ENCODE data around the gene EHF. TPM values are rescaled to one million over a fixed set of nuclear protein-coding genes. Genes with fewer than 3 reads are reported as not detected.

EHF gene
- polyA plus RNA-seq, 6 donors from 2014 or later: not detected

DNA sequence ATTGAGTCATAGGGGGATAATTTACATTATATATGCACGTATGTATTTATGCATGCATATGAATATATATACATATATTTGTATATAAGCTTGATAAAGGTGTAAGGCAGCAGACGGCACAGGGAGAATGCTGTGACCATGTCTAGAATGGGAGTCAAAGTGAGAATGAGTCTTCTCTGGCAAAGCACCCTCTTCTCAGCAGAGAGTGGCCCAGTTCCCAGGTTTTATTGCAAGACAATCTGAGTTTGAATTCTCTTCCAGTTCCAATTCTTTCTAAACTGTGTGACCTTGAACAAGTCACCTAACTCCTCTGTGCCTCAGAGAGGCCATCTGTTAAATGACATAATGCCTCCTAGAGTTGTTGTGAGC is 13.8 kb downstream of the EHF start:
- Mint-ChIP-seq H3K9me3 (no peaks in the 10 kb centered on the region), H3K27ac (peak overlapping the region in 1 of 6 donors; percentile 96), H3K4me1 (peaks cover 7 to 10% (median 7%) of the 10 kb centered on the region in 3 donors), H3K36me3 (no peaks in the 10 kb centered on the region), H3K27me3 (peaks cover 0 to 4% (median 0%) of the 10 kb centered on the region in 3 donors), H3K4me3 (no peak overlapping the region)
- ATAC-seq (ENCODE audit: low read depth in 2 of 2) (no peak), DNase-seq (no peak)

DNA sequence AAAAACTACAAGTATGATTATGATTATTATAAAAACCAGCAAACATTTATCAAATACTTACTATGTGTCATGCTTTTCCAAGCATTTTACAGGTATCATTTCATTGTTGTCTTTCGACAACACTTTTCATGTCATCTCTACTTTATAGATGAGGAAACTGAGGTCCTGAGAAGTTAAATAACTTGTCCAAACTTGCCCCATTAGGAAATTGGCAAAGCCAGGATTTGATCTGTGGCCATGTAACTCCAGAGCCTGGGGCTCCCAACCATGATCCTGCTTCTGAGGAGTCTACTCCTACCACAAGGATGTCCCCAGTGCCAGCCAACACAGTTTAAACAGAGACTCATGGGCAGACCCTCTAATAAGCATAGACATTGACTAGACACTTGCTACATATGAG is 15.2 kb downstream of the EHF start:
- no peaks in the 10 kb centered on the region for H3K9me3 Mint-ChIP-seq

DNA sequence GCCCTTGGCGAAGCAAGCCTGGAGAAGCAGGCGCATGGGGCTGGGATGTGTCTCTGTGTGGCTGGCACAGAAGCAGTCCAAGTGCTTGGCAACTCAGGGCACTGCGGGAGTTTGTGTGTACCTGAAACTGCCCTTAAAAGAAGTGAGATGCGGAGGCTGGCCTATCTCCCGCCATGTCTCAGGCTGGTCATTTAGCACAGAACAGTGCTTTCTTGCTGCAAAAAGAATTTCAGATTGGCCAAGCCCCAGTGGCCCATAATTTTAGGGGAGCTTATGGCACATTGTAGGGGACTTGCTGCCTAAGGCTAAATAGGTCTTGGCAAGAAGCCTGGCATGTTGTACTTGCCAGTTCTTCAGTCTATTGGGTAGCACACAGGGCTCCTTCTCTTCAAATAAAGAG is 16.4 kb downstream of the EHF start:
- Mint-ChIP-seq H3K36me3 (no peaks in the 10 kb centered on the region), H3K27ac (no peak overlapping the region), H3K27me3 (peaks cover 0 to 7% (median 6%) of the 10 kb centered on the region in 3 donors), H3K4me1 (peaks cover 7 to 10% (median 7%) of the 10 kb centered on the region in 3 donors), H3K9me3 (no peaks in the 10 kb centered on the region), H3K4me3 (no peak overlapping the region)
- ATAC-seq (ENCODE audit: low read depth in 2 of 2) (no peak), DNase-seq (no peak)

More for the DNA sequence above, 15.2 kb downstream of the EHF start:
- Mint-ChIP-seq H3K27ac (no peak overlapping the region), H3K4me1 (peaks cover 7 to 10% (median 7%) of the 10 kb centered on the region in 3 donors), H3K27me3 (peaks cover 0 to 6% (median 6%) of the 10 kb centered on the region in 3 donors), H3K36me3 (no peaks in the 10 kb centered on the region), H3K4me3 (no peak overlapping the region)
- DNase-seq (no peak), ATAC-seq (ENCODE audit: low read depth in 2 of 2) (no peak)

DNA sequence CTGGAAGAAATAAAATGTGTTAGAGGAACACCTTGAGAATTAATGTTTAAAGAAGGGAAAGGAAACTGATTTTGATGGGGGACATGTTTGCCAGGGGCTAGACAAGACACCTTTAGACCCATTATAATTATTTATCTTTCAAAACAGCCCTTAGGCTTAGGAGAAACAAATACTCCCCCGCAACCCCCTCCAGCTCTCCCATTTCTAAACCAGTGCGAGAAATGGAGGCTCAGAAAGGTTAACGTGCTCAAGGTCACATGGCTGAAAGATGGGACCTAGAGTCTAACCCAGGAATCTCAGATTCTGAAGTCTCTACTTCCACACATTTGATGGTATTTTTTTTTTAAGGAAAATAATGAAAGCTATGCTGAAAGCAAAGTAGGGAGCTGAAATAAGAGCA is 18.0 kb downstream of the EHF start:
- H3K36me3 Mint-ChIP-seq: no peaks in the 10 kb centered on the region
- H3K4me1 Mint-ChIP-seq: peaks cover 6 to 9% (median 6%) of the 10 kb centered on the region in 3 donors
- DNase-seq (no peak), ATAC-seq (ENCODE audit: low read depth in 2 of 2) (no peak)
- peaks cover 0 to 7% (median 6%) of the 10 kb centered on the region in 3 donors for H3K27me3 Mint-ChIP-seq
- no peak overlapping the region for H3K4me3 Mint-ChIP-seq
- no peak overlapping the region for H3K27ac Mint-ChIP-seq
- H3K9me3 Mint-ChIP-seq: no peaks in the 10 kb centered on the region

DNA sequence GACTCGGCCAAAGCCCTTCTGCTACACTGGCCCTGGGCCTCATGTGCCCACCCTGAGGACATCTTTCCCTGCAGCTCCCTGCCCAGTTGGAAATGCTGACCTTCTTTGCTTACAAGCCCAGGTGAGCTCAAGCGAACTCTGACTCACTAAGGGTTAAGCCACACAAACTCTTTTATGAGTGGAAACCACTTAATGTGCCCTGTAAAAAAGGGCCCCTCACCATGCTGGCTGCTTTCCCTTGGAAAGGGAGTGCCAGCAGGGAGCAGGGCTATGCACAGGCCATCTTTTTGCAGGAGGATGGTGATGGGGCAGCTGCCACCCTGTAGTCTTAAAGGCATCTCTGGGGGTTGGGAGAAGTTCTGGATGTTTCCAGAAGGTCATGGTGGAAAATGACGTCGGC is 18.7 kb downstream of the EHF start:
- Mint-ChIP-seq H3K4me1 (peaks cover 0 to 2% (median 0%) of the 10 kb centered on the region in 3 donors), H3K36me3 (no peaks in the 10 kb centered on the region), H3K4me3 (no peak overlapping the region), H3K27me3 (peaks cover 0 to 7% (median 6%) of the 10 kb centered on the region in 3 donors), H3K27ac (no peak overlapping the region), H3K9me3 (no peaks in the 10 kb centered on the region)
- DNase-seq: no peak
- no peak for ATAC-seq (ENCODE audit: low read depth in 2 of 2)

DNA sequence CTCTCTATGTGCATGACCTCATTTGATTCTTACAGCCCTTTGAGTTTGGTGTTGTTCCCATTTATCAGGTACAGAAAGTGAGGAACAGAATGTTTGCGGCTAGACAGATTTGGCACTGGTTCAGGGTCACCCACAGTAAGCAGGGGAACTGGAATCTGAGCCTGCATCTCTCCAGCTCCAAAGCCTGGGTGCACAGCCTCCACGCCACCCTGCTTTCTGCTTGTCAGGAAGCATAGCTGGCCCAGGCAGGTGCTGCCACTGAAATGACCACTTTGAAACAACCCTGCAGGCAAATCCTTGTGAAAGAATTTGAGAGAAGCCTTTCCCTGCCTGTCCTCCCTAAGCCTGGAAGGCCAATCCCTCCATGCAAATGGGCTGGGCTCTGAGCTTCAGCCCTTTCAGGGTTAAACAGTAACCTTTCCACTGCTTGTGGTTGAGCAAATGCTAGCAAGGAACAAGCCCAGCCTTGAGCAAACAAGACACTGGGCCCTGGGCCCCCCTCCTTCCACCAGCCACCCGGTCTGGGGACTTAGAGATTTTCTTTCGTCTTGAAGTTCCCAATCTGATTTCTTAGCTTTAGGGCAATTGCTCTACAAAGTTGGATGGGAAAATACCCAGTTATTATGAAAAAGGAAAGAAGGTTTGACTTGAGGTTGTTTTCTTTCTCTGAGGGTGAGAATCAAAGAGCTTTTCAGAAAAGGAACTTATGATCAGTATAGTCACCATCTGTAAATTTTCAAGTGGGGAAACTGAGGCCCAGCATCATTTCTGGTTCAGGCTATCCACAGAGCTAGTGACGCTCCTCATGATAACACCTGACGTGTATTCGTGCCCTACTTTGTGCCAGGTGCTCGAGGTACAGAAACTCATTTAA is 19.4 kb downstream of the EHF start:
- ATAC-seq (ENCODE audit: low read depth in 2 of 2): no peak
- H3K36me3 Mint-ChIP-seq: no peaks in the 10 kb centered on the region
- peaks cover 0 to 7% (median 6%) of the 10 kb centered on the region in 3 donors for H3K27me3 Mint-ChIP-seq
- no peaks in the 10 kb centered on the region for H3K9me3 Mint-ChIP-seq
- H3K27ac Mint-ChIP-seq: no peak overlapping the region
- peak overlapping the region in 1 of 8 donors; percentile 6 for H3K4me3 Mint-ChIP-seq
- DNase-seq: no peak
- H3K4me1 Mint-ChIP-seq: no peaks in the 10 kb centered on the region

DNA sequence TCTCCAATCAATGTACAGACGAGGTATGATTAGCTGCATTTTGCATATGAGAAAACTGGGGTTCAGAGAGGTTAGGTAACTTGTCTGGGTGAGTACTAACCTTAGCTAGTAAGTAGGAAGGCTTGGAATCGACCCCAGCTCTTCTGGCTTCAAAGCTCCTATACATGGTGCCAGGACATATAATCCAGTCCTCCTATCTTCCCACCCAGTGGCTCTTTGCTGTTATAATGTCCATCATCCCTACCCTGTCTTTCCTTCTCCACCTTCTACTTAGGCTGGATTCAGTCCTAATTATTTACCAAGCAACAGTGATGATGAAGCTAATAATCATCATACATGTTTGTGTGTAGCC is 20.0 kb downstream of the EHF start:
- no peaks in the 10 kb centered on the region for H3K4me1 Mint-ChIP-seq
- ATAC-seq (ENCODE audit: low read depth in 2 of 2): no peak
- H3K9me3 Mint-ChIP-seq: peaks cover 0 to 3% (median 0%) of the 10 kb centered on the region in 7 donors
- no peaks in the 10 kb centered on the region for H3K36me3 Mint-ChIP-seq
- peaks cover 0 to 7% (median 6%) of the 10 kb centered on the region in 3 donors for H3K27me3 Mint-ChIP-seq
- no peak overlapping the region for H3K27ac Mint-ChIP-seq
- no peak for DNase-seq
- H3K4me3 Mint-ChIP-seq: no peak overlapping the region

DNA sequence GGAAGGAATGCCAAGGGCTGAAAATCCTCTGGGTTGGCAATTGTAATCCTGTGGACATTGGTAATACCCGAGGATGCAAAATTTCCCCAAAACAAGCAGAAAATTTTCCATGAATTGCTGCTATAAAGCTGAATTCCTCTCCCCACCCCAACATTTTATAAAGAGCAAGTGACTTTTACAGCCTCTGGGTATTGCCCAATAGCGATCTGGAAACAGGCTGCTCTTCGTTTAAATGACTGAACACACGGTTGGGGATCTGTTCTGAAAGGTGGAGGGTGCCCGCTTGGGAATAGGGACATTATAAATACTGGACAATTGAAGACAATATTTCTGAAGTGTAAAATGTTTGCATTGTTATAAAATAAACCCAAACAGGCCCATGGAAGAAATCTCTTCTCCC is 20.6 kb downstream of the EHF start:
- Mint-ChIP-seq H3K27me3 (peaks cover 0 to 7% (median 6%) of the 10 kb centered on the region in 3 donors), H3K36me3 (no peaks in the 10 kb centered on the region), H3K9me3 (peaks cover 0 to 4% (median 0%) of the 10 kb centered on the region in 7 donors), H3K4me1 (no peaks in the 10 kb centered on the region), H3K27ac (no peak overlapping the region), H3K4me3 (peak overlapping the region in 1 of 8 donors; percentile 23)
- ATAC-seq (ENCODE audit: low read depth in 2 of 2) (no peak), DNase-seq (no peak)

DNA sequence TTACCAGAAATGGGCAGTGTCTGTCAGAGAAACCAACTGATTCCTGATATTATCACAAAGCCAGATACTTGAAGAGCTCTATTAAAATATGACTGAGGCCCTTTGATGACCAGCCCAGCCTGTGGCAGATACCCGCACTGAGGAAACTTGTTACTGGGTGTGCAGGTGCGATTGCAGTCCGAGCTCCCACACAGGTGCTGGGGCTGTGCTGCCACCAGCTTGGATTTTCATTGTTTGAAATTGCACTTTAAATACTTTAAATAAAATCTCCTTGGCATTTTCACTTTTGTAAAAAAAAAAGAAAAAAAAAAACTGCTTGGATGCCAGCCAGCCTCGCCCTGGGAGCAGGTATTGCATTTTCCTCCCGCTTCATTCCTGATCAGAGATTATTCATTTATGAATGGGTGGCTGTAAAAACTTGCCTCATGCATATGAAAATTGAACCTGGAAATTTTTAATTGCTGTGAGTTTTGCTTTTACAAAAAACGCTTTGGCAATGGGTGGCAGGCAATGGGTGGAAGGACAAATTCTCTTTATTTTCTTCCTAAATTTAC is 21.2 kb downstream of the EHF start:
- peaks cover 0 to 4% (median 0%) of the 10 kb centered on the region in 7 donors for H3K9me3 Mint-ChIP-seq
- H3K27ac Mint-ChIP-seq: no peak overlapping the region
- no peak for ATAC-seq (ENCODE audit: low read depth in 2 of 2)
- no peaks in the 10 kb centered on the region for H3K36me3 Mint-ChIP-seq
- peaks cover 0 to 7% (median 6%) of the 10 kb centered on the region in 3 donors for H3K27me3 Mint-ChIP-seq
- no peak overlapping the region for H3K4me3 Mint-ChIP-seq
- H3K4me1 Mint-ChIP-seq: no peaks in the 10 kb centered on the region
- DNase-seq: no peak

DNA sequence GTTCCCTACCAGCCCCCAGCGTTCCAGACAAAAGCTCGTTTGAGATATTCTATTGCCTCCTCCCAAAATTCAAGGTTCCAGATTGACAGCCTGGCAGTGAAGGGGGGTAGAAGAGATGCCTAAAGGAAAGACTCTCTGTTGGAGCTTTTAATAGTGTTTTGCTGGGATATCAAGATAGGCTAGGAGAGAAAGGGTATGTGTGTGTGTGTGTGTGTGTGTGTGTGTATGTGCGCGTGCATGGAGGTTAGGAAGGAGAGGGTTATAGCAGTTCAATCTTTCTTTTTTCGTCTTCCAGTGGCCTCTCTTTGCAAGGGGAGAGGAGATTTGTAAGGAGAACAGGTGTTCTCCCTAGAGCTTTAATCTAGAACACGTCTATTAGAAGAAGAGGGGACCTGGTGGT is 22.0 kb downstream of the EHF start:
- no peaks in the 10 kb centered on the region for H3K4me1 Mint-ChIP-seq
- ATAC-seq (ENCODE audit: low read depth in 2 of 2) (no peak), DNase-seq (no peak)
- peaks cover 0 to 4% (median 0%) of the 10 kb centered on the region in 7 donors for H3K9me3 Mint-ChIP-seq
- H3K36me3 Mint-ChIP-seq: no peaks in the 10 kb centered on the region
- H3K27me3 Mint-ChIP-seq: peaks cover 0 to 7% (median 6%) of the 10 kb centered on the region in 3 donors
- H3K27ac Mint-ChIP-seq: no peak overlapping the region
- H3K4me3 Mint-ChIP-seq: no peak overlapping the region

DNA sequence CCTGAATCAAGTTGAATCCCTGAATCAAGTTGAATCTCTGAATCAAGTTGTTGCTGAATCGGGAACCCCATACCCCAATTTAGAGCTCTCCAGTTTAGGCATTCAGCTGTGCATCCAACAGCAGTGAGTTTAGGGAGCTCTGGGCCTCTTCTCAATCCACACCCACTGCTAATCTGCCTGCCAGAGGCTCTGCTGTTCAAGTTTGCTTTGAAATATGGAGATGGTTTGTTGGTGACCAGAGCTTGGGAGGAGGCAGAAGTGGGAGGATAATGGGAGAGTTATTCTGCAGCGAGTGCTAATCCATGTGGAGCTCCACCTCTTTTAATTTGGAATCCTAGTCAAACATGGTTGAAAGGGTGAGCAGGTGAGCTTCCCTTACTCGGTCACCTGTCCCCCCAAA is 22.4 kb downstream of the EHF start:
- no peak for DNase-seq
- ATAC-seq (ENCODE audit: low read depth in 2 of 2): no peak
- Mint-ChIP-seq H3K27me3 (peaks cover 0 to 7% (median 6%) of the 10 kb centered on the region in 3 donors), H3K36me3 (no peaks in the 10 kb centered on the region), H3K4me1 (no peaks in the 10 kb centered on the region), H3K4me3 (no peak overlapping the region), H3K9me3 (peaks cover 0 to 4% (median 0%) of the 10 kb centered on the region in 7 donors), H3K27ac (no peak overlapping the region)

DNA sequence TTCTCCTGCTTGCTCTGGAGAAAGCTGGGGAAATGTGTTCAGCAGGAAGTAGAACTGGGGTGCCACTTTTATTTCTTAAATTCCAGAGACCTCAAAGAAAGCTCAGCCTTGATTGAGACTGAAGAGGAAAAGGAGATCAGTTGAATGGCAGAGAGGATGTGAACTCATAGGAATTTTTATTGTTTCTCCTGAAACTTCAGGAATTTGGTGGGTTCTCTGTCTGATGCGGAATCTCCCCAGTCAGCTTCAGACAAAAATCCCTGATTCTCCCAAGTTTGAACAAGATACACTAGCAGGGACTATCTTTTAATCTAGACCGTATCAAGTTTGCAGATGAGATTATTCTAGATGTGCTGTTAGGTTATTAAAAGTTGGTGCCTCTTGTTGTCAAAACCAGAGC is 23.0 kb downstream of the EHF start:
- Mint-ChIP-seq H3K9me3 (peaks cover 0 to 4% (median 0%) of the 10 kb centered on the region in 7 donors), H3K27ac (no peak overlapping the region), H3K27me3 (peaks cover 0 to 7% (median 6%) of the 10 kb centered on the region in 3 donors), H3K36me3 (no peaks in the 10 kb centered on the region), H3K4me3 (no peak overlapping the region), H3K4me1 (no peaks in the 10 kb centered on the region)
- ATAC-seq (ENCODE audit: low read depth in 2 of 2) (no peak), DNase-seq (no peak)

DNA sequence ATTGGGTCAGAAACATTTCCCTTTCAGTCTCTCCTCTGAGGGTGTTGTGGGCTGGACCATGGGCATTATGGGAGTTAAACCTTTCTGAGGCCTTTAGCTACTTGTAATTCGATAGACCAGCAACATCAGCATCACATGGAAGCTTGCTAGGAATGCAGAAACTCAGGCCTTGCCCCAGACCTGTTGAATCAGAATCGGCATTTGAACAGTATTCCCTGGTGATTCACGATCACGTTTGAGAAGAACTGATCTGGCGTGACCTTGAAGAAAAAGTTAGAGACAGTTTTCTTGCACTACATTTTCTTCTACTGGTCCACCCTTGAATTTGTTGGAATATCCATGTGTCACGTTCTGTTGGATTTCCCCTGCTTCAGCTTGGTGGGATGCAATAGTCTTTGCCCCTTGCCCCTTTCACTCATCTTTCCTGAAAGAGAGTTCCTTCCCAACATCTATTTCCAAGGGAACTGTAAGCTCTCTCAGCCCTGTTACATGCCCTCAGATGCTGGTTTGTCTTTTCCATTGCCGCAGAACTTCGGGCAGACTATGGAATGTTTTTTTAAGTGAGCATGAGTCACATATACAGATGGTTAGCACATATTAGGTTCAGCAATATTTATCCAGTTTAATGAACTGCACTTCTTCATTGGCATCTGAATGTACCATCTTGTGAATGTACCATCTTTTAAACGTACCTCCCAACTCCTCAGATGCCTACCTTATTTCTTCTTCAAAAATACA is 23.9 kb downstream of the EHF start:
- peaks cover 0 to 7% (median under 1%) of the 10 kb centered on the region in 3 donors for H3K27me3 Mint-ChIP-seq

More for the DNA sequence above, 23.9 kb downstream of the EHF start:
- Mint-ChIP-seq H3K27ac (no peak overlapping the region), H3K9me3 (peaks cover 0 to 4% (median 0%) of the 10 kb centered on the region in 7 donors), H3K4me1 (peaks cover 0 to 1% (median 0%) of the 10 kb centered on the region in 3 donors), H3K4me3 (no peak overlapping the region), H3K36me3 (no peaks in the 10 kb centered on the region)
- no peak for DNase-seq
- no peak for ATAC-seq (ENCODE audit: low read depth in 2 of 2)

All from naive B cell (primary cell).